Measurements from ENCODE around the gene ZNF428.

DNA sequence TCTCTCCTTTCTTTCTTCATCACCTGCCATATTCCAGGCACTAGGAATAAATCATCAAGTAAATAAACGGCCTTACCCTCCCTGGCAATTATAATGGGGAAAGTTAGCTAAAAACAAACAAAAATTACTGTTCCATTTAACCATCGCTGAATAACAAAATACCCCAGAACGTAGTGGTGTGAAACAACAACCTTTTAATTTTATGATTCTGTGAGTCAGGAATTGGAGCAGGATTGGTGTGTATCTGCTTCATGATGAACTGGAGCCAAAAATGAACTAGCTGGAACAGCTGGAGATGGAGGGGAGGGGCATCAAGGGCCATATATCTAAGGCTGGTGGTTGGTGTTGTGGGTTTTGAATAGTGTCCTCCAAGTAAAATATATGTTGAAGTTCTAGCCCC, 23.9 kb upstream of the ZNF428 start:
- TF ChIP-seq CTCF (IDR thresholded peaks at IDR 0.05) (no peak), POLR2AphosphoS5 (IDR thresholded peaks at IDR 0.05) (no peak), POLR2A (IDR thresholded peaks at IDR 0.05) (no peak)

All from prostate gland (tissue), 2 donors.